Muscle of leg (tissue), 11 donors: ENCODE data around the gene AEBP2. TPM values are rescaled to one million over a fixed set of nuclear protein-coding genes. Genes with fewer than 3 reads are reported as not detected.
"Not testable (repeated sequence)": the region's sequence is repeated elsewhere in the genome, so short reads cannot be mapped to it uniquely, and the experiment has no call there.

Source experiments
- DNase-seq: peaks from one replicate; pipeline ENCODE4 v3.0.0; 2013
- H3K27ac ChIP-seq: one replicate; pipeline ENCODE4 v1.5.1; 2013; ENCODE audit warnings: mild to moderate bottlenecking, low read length, control low read depth
- H3K27me3 ChIP-seq: one replicate; pipeline ENCODE4 v1.6.1; 2013; ENCODE audit warnings: low read length; ENCODE audit not compliant: control insufficient read depth, insufficient read depth
- H3K36me3 ChIP-seq: one replicate; pipeline ENCODE4 v1.6.1; 2013; ENCODE audit warnings: low read length; ENCODE audit not compliant: control insufficient read depth, insufficient read depth
- H3K4me1 ChIP-seq: one replicate; pipeline ENCODE4 v1.6.1; 2013; ENCODE audit warnings: low read length; ENCODE audit not compliant: control insufficient read depth, insufficient read depth
- H3K4me3 ChIP-seq: one replicate; pipeline ENCODE4 v1.5.1; 2013; ENCODE audit warnings: low read length, control low read depth
- H3K9me3 ChIP-seq: replicated peaks from 2 replicates; pipeline ENCODE4 v1.6.1; 2013; ENCODE audit warnings: low read depth, low read length; ENCODE audit not compliant: control insufficient read depth
- WGBS: methylation state at CpG from one replicate; pipeline ENCODE4 v1.1.5; 2013; ENCODE audit warnings: missing lambda C conversion rate; ENCODE audit not compliant: insufficient coverage; 5-methylcytosine and 5-hydroxymethylcytosine counted together
- polyA plus RNA-seq, 8 donors: library from polyadenylated mRNA; unstranded; fragments of 120-200 nt; gene quantifications; one replicate each; pipeline versions ENCODE4 v1.2.1 to v1.2.3, GENCODE V29; 2013; ENCODE audit warnings: inconsistent platforms in 1 of 8, low replicate concordance in 1 of 8; ENCODE audit not compliant: insufficient read length in 8 of 8, insufficient read depth in 1 of 8
- total RNA-seq: library from RNA; stranded (reverse); fragments of 120-200 nt; gene quantifications from one replicate; pipeline ENCODE4 v1.2.4, GENCODE V29; 2013

AEBP2 gene
- total and polyA plus RNA-seq, 9 donors = 26.6 to 42.5 (median 33.2) TPM

GRCh38 chr12:19415563-19415962 lies 23.7 kb upstream of the AEBP2 start:
- Histone ChIP-seq H3K4me3 (no peak overlapping the region), H3K36me3 (no peaks in the 10 kb centered on the region), H3K4me1 (peaks cover 13% of the 10 kb centered on the region), H3K27me3 (no peaks in the 10 kb centered on the region), H3K9me3 (no peaks in the 10 kb centered on the region), H3K27ac (no peak overlapping the region)
- DNase-seq = no peak

GRCh38 chr12:19419086-19419485 lies 20.2 kb upstream of the AEBP2 start:
- DNase-seq = no peak
- Histone ChIP-seq H3K27me3 (no peaks in the 10 kb centered on the region), H3K36me3 (no peaks in the 10 kb centered on the region), H3K4me3 (no peak overlapping the region), H3K4me1 (no peaks in the 10 kb centered on the region), H3K27ac (no peak overlapping the region), H3K9me3 (no peaks in the 10 kb centered on the region)
- WGBS = 97% methylated on average over 7 of the region's 14 CpGs

GRCh38 chr12:19421503-19422282 lies 17.6 kb upstream of the AEBP2 start:
- no peak for DNase-seq
- H3K27ac ChIP-seq = no peak overlapping the region
- WGBS = 100% methylated on average over 2 of the region's 6 CpGs
- no peaks in the 10 kb centered on the region for H3K36me3 ChIP-seq
- H3K4me1 ChIP-seq = no peaks in the 10 kb centered on the region
- no peaks in the 10 kb centered on the region for H3K27me3 ChIP-seq
- H3K9me3 ChIP-seq = peaks cover 4% of the 10 kb centered on the region
- no peak overlapping the region for H3K4me3 ChIP-seq

GRCh38 chr12:19423166-19423930 lies 15.9 kb upstream of the AEBP2 start:
- Histone ChIP-seq H3K9me3 (peaks cover 4% of the 10 kb centered on the region), H3K36me3 (no peaks in the 10 kb centered on the region), H3K4me3 (no peak overlapping the region), H3K27me3 (no peaks in the 10 kb centered on the region), H3K27ac (no peak overlapping the region), H3K4me1 (no peaks in the 10 kb centered on the region)
- peak; percentile 66 for DNase-seq
- 33% methylated on average over 1 of the region's 12 CpGs for WGBS

GRCh38 chr12:19428246-19428645 lies 11.0 kb upstream of the AEBP2 start:
- no peak overlapping the region for H3K4me3 ChIP-seq
- no peak for DNase-seq

GRCh38 chr12:19429491-19429890 lies 9.8 kb upstream of the AEBP2 start:
- not testable (repeated sequence) for H3K9me3 ChIP-seq, H3K4me1 ChIP-seq, H3K27ac ChIP-seq, DNase-seq, H3K4me3 ChIP-seq, H3K36me3 ChIP-seq, H3K27me3 ChIP-seq
- no CpG with 5 or more reads among the region's 2 CpGs for WGBS

More at GRCh38 chr12:19428246-19428645, 11.0 kb upstream of the AEBP2 start:
- no peak overlapping the region for H3K27ac ChIP-seq
- H3K4me1 ChIP-seq = peaks cover 8% of the 10 kb centered on the region
- WGBS = no CpG with 5 or more reads among the region's 5 CpGs
- H3K36me3 ChIP-seq = no peaks in the 10 kb centered on the region
- peaks cover 4% of the 10 kb centered on the region for H3K9me3 ChIP-seq
- no peaks in the 10 kb centered on the region for H3K27me3 ChIP-seq

- H3K4me1 ChIP-seq = peaks cover 8% of the 10 kb centered on the region
- H3K4me3 ChIP-seq = no peak overlapping the region
- H3K27ac ChIP-seq = no peak overlapping the region
- H3K36me3 ChIP-seq = no peaks in the 10 kb centered on the region
- no peak for DNase-seq
- peaks cover 4% of the 10 kb centered on the region for H3K9me3 ChIP-seq
- H3K27me3 ChIP-seq = no peaks in the 10 kb centered on the region
Measured at GRCh38 chr12:19430988-19431387, 8.3 kb upstream of the AEBP2 start.

- no peaks in the 10 kb centered on the region for H3K36me3 ChIP-seq
- no peaks in the 10 kb centered on the region for H3K27me3 ChIP-seq
- peaks cover 8% of the 10 kb centered on the region for H3K4me1 ChIP-seq
- peak; percentile 82 for DNase-seq
- H3K4me3 ChIP-seq = no peak overlapping the region
- WGBS = 45% methylated on average over 2 of the region's 5 CpGs
- H3K27ac ChIP-seq = peak overlapping the region; percentile 67
- no peaks in the 10 kb centered on the region for H3K9me3 ChIP-seq
Measured at GRCh38 chr12:19431407-19432308, 7.6 kb upstream of the AEBP2 start.

GRCh38 chr12:19432309-19433170 lies 6.8 kb upstream of the AEBP2 start:
- Histone ChIP-seq H3K9me3 (no peaks in the 10 kb centered on the region), H3K36me3 (no peaks in the 10 kb centered on the region), H3K27ac (peak overlapping the region; percentile 67), H3K4me1 (peaks cover 8% of the 10 kb centered on the region), H3K4me3 (no peak overlapping the region), H3K27me3 (no peaks in the 10 kb centered on the region)
- no peak for DNase-seq
- 88% methylated on average over 3 of the region's 9 CpGs for WGBS
